Retinal pigment epithelial cell (primary cell): ENCODE data around the gene IP6K3.
A peak's percentile ranks its signal among the peaks of the same experiment; 100 is the strongest.

Source experiments
- DNase-seq: peaks from one replicate; pipeline ENCODE4 v3.0.0-alpha.2; 2010; ENCODE audit warnings: low read depth
- H3K4me3 ChIP-seq: 2 replicates; pipeline ENCODE4 v1.5.1; 2011; ENCODE audit warnings: mild to moderate bottlenecking, low read length, control low read depth, moderate library complexity
- CTCF ChIP-seq: conservative IDR thresholded peaks from 2 replicates; pipeline ENCODE4 v1.5.1; 2011; ENCODE audit warnings: low read depth, low read length, control low read depth, inconsistent platforms

Gene IP6K3

GRCh38 chr6:33784787-33785186 lies 38.1 kb upstream of the IP6K3 start:
- no peak for DNase-seq
- no peak overlapping the region for H3K4me3 ChIP-seq
- TF ChIP-seq CTCF: no peak

GRCh38 chr6:33783781-33784520 lies 37.2 kb upstream of the IP6K3 start:
- DNase-seq: no peak
- no peak overlapping the region for H3K4me3 ChIP-seq
- TF ChIP-seq CTCF: no peak

- TF ChIP-seq CTCF: no peak
- no peak overlapping the region for H3K4me3 ChIP-seq
- no peak for DNase-seq
Measured at GRCh38 chr6:33782561-33782960, 35.9 kb upstream of the IP6K3 start.

GRCh38 chr6:33781131-33781975 lies 34.6 kb upstream of the IP6K3 start:
- TF ChIP-seq CTCF: no peak
- peak; percentile 73 for DNase-seq
- no peak overlapping the region for H3K4me3 ChIP-seq

GRCh38 chr6:33779895-33780294 lies 33.2 kb upstream of the IP6K3 start:
- no peak for TF ChIP-seq CTCF
- DNase-seq: no peak
- H3K4me3 ChIP-seq: no peak overlapping the region

- DNase-seq: no peak
- peak; percentile 39 for TF ChIP-seq CTCF
- H3K4me3 ChIP-seq: no peak overlapping the region
Measured at GRCh38 chr6:33779290-33779689, 32.6 kb upstream of the IP6K3 start.
